Bronchial epithelial cell (primary cell): Measurements from ENCODE around the gene C5AR2. TPM values are rescaled to one million over a fixed set of nuclear protein-coding genes. Genes with fewer than 3 reads are reported as not detected.
"Not testable (repeated sequence)": the region's sequence is repeated elsewhere in the genome, so short reads cannot be mapped to it uniquely, and the experiment has no call there.

Source experiments
- DNase-seq: peaks from one replicate; pipeline ENCODE4 v3.0.0-alpha.2; 2010; ENCODE audit warnings: low read depth
- FAIRE-seq: peaks from 2 replicates; lab custom pipeline; 2011; peaks lifted over from hg19 to GRCh38; lab: Jason Lieb, UNC
- H3K27me3 ChIP-seq: 2 replicates; pipeline ENCODE4 v1.5.1; 2011; ENCODE audit warnings: low read length; ENCODE audit not compliant: control insufficient read depth, insufficient read depth
- H3K36me3 ChIP-seq: 2 replicates; pipeline ENCODE4 v1.5.1; 2011; ENCODE audit warnings: low read length; ENCODE audit not compliant: control insufficient read depth, insufficient read depth
- H3K4me3 ChIP-seq: 2 replicates; pipeline ENCODE4 v1.5.1; 2011; ENCODE audit warnings: mild to moderate bottlenecking, low read depth, low read length, control low read depth
- CTCF ChIP-seq: IDR thresholded peaks from 2 replicates; pipeline ENCODE4 v1.5.1; 2011; ENCODE audit warnings: mild to moderate bottlenecking, moderate library complexity, low read length, control low read depth, inconsistent platforms; ENCODE audit not compliant: insufficient read depth, severe bottlenecking
- total RNA-seq: library from RNA; depleted of rRNA; stranded (reverse); fragments of >200 nt; gene quantifications from 2 replicates; pipeline ENCODE4 v1.2.1, GENCODE V29; 2014

C5AR2 gene
- total RNA-seq, 1 donor from 2014 or later, result 0.53 TPM

DNA sequence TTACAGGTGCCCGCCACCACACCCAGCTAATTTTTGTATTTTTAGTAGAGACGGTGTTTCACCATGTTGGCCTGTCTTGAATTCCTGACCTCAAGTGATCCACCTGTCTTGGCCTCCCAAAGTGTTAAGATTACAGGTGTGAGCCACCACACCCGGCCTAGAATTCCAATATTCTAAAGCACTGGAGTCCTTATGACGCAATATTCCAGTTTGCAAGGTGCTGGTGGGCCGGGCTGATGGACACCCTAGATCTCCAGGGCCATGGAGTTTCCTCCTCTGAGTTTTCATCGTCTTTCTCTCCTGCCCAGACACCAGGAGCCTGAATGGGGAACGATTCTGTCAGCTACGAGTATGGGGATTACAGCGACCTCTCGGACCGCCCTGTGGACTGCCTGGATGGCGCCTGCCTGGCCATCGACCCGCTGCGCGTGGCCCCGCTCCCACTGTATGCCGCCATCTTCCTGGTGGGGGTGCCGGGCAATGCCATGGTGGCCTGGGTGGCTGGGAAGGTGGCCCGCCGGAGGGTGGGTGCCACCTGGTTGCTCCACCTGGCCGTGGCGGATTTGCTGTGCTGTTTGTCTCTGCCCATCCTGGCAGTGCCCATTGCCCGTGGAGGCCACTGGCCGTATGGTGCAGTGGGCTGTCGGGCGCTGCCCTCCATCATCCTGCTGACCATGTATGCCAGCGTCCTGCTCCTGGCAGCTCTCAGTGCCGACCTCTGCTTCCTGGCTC, 8.7 kb downstream of the C5AR2 start:
- no peak for TF ChIP-seq CTCF
- FAIRE-seq, result no peak
- DNase-seq, result no peak
- Histone ChIP-seq H3K27me3 (no peaks in the 10 kb centered on the region), H3K36me3 (no peaks in the 10 kb centered on the region), H3K4me3 (no peak overlapping the region)

GRCh38 chr19:47341734-47342133, 9.8 kb downstream of the C5AR2 start:
- FAIRE-seq (no peak), DNase-seq (no peak)
- H3K4me3 ChIP-seq, result no peak overlapping the region
- H3K27me3 ChIP-seq, result no peaks in the 10 kb centered on the region
- no peak for TF ChIP-seq CTCF
- H3K36me3 ChIP-seq, result no peaks in the 10 kb centered on the region

GRCh38 chr19:47343194-47343802, 11.3 kb downstream of the C5AR2 start:
- no peak for TF ChIP-seq CTCF
- no peaks in the 10 kb centered on the region for H3K27me3 ChIP-seq
- DNase-seq (no peak), FAIRE-seq (no peak)
- no peak overlapping the region for H3K4me3 ChIP-seq
- H3K36me3 ChIP-seq, result no peaks in the 10 kb centered on the region

GRCh38 chr19:47344425-47344824, 12.4 kb downstream of the C5AR2 start:
- FAIRE-seq, result no peak
- TF ChIP-seq CTCF, result no peak
- Histone ChIP-seq H3K36me3 (no peaks in the 10 kb centered on the region), H3K4me3 (no peak overlapping the region), H3K27me3 (no peaks in the 10 kb centered on the region)
- no peak for DNase-seq

DNA sequence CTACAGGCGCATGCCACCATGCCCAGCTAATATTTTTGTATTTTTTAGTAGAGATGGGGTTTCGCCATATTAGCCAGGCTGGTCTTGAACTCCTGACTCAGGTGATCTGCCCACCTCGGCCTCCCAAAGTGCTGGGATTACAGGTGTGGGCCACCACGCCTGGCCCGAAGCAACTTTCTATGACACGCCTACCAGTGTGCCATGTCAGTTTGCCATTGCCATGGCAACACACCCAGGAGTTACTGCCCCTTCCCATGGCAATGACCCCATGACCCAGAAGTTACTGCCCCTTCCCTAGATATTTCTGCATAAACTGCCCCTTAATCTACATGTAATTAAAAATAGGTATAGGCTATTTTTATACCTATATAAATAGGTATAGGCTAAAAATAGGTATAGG, 14.0 kb downstream of the C5AR2 start:
- FAIRE-seq, H3K36me3 ChIP-seq: not testable (repeated sequence)

DNA sequence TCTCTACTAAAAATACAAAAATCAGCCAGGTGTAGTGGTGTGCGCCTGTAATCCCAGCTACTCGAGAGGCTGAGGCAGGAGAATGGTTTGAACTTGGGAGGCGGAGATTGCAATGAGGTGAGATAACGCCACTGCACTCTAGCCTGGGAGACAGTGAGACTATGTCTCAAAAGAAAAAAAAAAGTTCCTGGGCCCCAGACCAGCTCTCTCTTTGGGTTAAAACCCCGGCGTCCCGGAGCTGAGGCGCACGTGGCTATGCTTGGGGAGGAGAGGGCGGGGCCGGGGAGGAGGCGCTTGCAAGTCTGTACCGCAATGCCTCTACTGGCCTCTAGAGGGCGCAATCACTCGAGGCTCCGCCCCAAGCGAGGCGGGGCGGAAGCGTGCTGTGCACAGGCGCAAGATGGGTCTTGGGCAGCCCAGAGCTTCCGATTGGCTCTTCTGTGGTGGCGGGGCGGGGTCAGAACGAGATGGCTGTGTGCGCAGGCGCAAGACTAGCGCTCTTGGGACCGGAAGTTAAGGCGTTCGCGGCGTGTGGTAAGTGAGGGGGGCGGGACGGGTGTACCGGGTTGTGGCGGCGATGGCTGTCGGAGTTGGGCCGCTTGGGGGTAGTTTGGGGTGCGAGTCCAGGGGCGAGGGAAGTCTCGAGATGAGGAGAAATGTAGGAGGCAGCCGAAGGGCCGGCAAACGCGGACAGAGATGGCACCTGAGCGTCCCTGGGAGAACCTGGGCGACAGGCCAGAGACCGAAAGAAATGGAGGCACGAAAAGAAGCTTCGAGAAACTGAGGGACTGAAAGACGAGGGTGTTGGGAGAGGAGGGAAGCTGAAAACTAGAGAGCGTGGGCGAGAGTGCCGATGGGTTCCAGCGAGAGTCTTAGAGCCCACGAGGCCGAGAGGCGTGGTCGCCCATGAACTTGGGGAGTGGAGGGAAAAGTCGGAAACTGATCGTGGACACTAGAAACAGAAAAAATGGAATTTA, 17.1 kb downstream of the C5AR2 start, which contains the start of gene DHX34:
TSS of gene DHX34 (plus strand) at position 497 of the 977 bp plus-strand sequence. CDS start 3,716 bp downstream, outside the sequence.
- peak within 1 kb of the TSS; percentile 85 for H3K4me3 ChIP-seq
- peak; percentile 98 for DNase-seq
- no peaks in the 10 kb centered on the region for H3K27me3 ChIP-seq
- H3K36me3 ChIP-seq, result peaks cover 10% of the 10 kb centered on the region
- TF ChIP-seq CTCF, result peak; percentile 99
- no peak for FAIRE-seq

More for the DNA sequence above, 14.0 kb downstream of the C5AR2 start:
- not testable (repeated sequence) for H3K27me3 ChIP-seq, DNase-seq, H3K4me3 ChIP-seq
